Measurements from ENCODE around the gene NR1I2. TPM values are rescaled to one million over a fixed set of nuclear protein-coding genes. Genes with fewer than 3 reads are reported as not detected.

NR1I2 gene
- total RNA-seq: 0.13 TPM in 1 of 2 replicates, not detected in the other

GRCh38 chr3:119781330-119782198 is at the start of gene NR1I2:
Gene NR1I2, plus strand, starts transcription at chr3:119782101.
- H3K36me3 Mint-ChIP-seq (ENCODE audit: low read depth): no peaks in the 10 kb centered on the region
- H3K4me3 Mint-ChIP-seq: no peak within 1 kb of the TSS
- no peak within 1 kb of the TSS for H3K27ac Mint-ChIP-seq
- no peaks in the 10 kb centered on the region for H3K4me1 Mint-ChIP-seq (ENCODE audit: low read depth)
- peaks cover 2% of the 10 kb centered on the region for H3K27me3 Mint-ChIP-seq (ENCODE audit: insufficient read depth)
- no peak for DNase-seq (ENCODE audit: low spot score)
- intact Hi-C loops (cut with micrococcal nuclease): no loop called here
- peaks cover under 1% of the 10 kb centered on the region for H3K9me3 Mint-ChIP-seq

- H3K4me3 Mint-ChIP-seq: no peak overlapping the region
- H3K4me1 Mint-ChIP-seq (ENCODE audit: low read depth): peaks cover 4% of the 10 kb centered on the region
- H3K27ac Mint-ChIP-seq: no peak overlapping the region
Measured at GRCh38 chr3:119733812-119734211, 48.1 kb upstream of the NR1I2 start.

GRCh38 chr3:119738741-119739140 is 43.2 kb upstream of the NR1I2 start:
- Mint-ChIP-seq H3K4me1 (ENCODE audit: low read depth) (no peaks in the 10 kb centered on the region), H3K27ac (no peak overlapping the region), H3K27me3 (ENCODE audit: insufficient read depth) (peaks cover 17% of the 10 kb centered on the region), H3K9me3 (no peaks in the 10 kb centered on the region), H3K4me3 (no peak overlapping the region), H3K36me3 (ENCODE audit: low read depth) (no peaks in the 10 kb centered on the region)
- intact Hi-C loops (cut with micrococcal nuclease): no loop called here
- no peak for DNase-seq (ENCODE audit: low spot score)

More at GRCh38 chr3:119733812-119734211, 48.1 kb upstream of the NR1I2 start:
- no peaks in the 10 kb centered on the region for H3K9me3 Mint-ChIP-seq
- peaks cover 18% of the 10 kb centered on the region for H3K27me3 Mint-ChIP-seq (ENCODE audit: insufficient read depth)
- DNase-seq (ENCODE audit: low spot score): no peak
- H3K36me3 Mint-ChIP-seq (ENCODE audit: low read depth): no peaks in the 10 kb centered on the region
- intact Hi-C loops (cut with micrococcal nuclease): no loop called here

- intact Hi-C loops (cut with micrococcal nuclease): no loop called here
- no peak for DNase-seq (ENCODE audit: low spot score)
- Mint-ChIP-seq H3K36me3 (ENCODE audit: low read depth) (no peaks in the 10 kb centered on the region), H3K27me3 (ENCODE audit: insufficient read depth) (peaks cover 19% of the 10 kb centered on the region), H3K4me3 (no peak overlapping the region), H3K27ac (no peak overlapping the region), H3K4me1 (ENCODE audit: low read depth) (no peaks in the 10 kb centered on the region), H3K9me3 (no peaks in the 10 kb centered on the region)
Measured at GRCh38 chr3:119741657-119742590, 40.0 kb upstream of the NR1I2 start.

GRCh38 chr3:119743921-119744320 is 38.0 kb upstream of the NR1I2 start:
- Mint-ChIP-seq H3K4me1 (ENCODE audit: low read depth) (no peaks in the 10 kb centered on the region), H3K4me3 (no peak overlapping the region), H3K27me3 (ENCODE audit: insufficient read depth) (peaks cover 24% of the 10 kb centered on the region), H3K27ac (no peak overlapping the region), H3K9me3 (no peaks in the 10 kb centered on the region), H3K36me3 (ENCODE audit: low read depth) (no peaks in the 10 kb centered on the region)
- no peak for DNase-seq (ENCODE audit: low spot score)
- intact Hi-C loops (cut with micrococcal nuclease): no loop called here

GRCh38 chr3:119745942-119746341 is 36.0 kb upstream of the NR1I2 start:
- no peak for DNase-seq (ENCODE audit: low spot score)
- Mint-ChIP-seq H3K9me3 (no peaks in the 10 kb centered on the region), H3K27ac (no peak overlapping the region), H3K4me3 (no peak overlapping the region), H3K27me3 (ENCODE audit: insufficient read depth) (peaks cover 36% of the 10 kb centered on the region), H3K36me3 (ENCODE audit: low read depth) (no peaks in the 10 kb centered on the region), H3K4me1 (ENCODE audit: low read depth) (no peaks in the 10 kb centered on the region)
- intact Hi-C loops (cut with micrococcal nuclease): no loop called here

- Mint-ChIP-seq H3K4me1 (ENCODE audit: low read depth) (no peaks in the 10 kb centered on the region), H3K36me3 (ENCODE audit: low read depth) (no peaks in the 10 kb centered on the region), H3K27me3 (ENCODE audit: insufficient read depth) (peaks cover 36% of the 10 kb centered on the region), H3K27ac (no peak overlapping the region), H3K9me3 (no peaks in the 10 kb centered on the region), H3K4me3 (no peak overlapping the region)
- DNase-seq (ENCODE audit: low spot score): no peak
- intact Hi-C loops (cut with micrococcal nuclease): no loop called here
Measured at GRCh38 chr3:119746423-119746822, 35.5 kb upstream of the NR1I2 start.

GRCh38 chr3:119747357-119747756 is 34.5 kb upstream of the NR1I2 start:
- Mint-ChIP-seq H3K36me3 (ENCODE audit: low read depth) (no peaks in the 10 kb centered on the region), H3K4me3 (no peak overlapping the region), H3K27me3 (ENCODE audit: insufficient read depth) (peaks cover 36% of the 10 kb centered on the region), H3K4me1 (ENCODE audit: low read depth) (no peaks in the 10 kb centered on the region), H3K27ac (no peak overlapping the region), H3K9me3 (no peaks in the 10 kb centered on the region)
- intact Hi-C loops (cut with micrococcal nuclease): no loop called here
- no peak for DNase-seq (ENCODE audit: low spot score)

- intact Hi-C loops (cut with micrococcal nuclease): no loop called here
- no peak overlapping the region for H3K27ac Mint-ChIP-seq
- H3K4me3 Mint-ChIP-seq: no peak overlapping the region
- no peaks in the 10 kb centered on the region for H3K36me3 Mint-ChIP-seq (ENCODE audit: low read depth)
- no peaks in the 10 kb centered on the region for H3K9me3 Mint-ChIP-seq
- DNase-seq (ENCODE audit: low spot score): no peak
- no peaks in the 10 kb centered on the region for H3K4me1 Mint-ChIP-seq (ENCODE audit: low read depth)
- peaks cover 36% of the 10 kb centered on the region for H3K27me3 Mint-ChIP-seq (ENCODE audit: insufficient read depth)
Measured at GRCh38 chr3:119748991-119749390, 32.9 kb upstream of the NR1I2 start.

GRCh38 chr3:119751423-119751822 is 30.5 kb upstream of the NR1I2 start:
- DNase-seq (ENCODE audit: low spot score): no peak
- H3K4me1 Mint-ChIP-seq (ENCODE audit: low read depth): no peaks in the 10 kb centered on the region
- no peaks in the 10 kb centered on the region for H3K9me3 Mint-ChIP-seq
- H3K27ac Mint-ChIP-seq: no peak overlapping the region
- no peak overlapping the region for H3K4me3 Mint-ChIP-seq
- H3K36me3 Mint-ChIP-seq (ENCODE audit: low read depth): no peaks in the 10 kb centered on the region
- peaks cover 34% of the 10 kb centered on the region for H3K27me3 Mint-ChIP-seq (ENCODE audit: insufficient read depth)
- intact Hi-C loops (cut with micrococcal nuclease): no loop called here

GRCh38 chr3:119759962-119760361 is 21.9 kb upstream of the NR1I2 start:
- intact Hi-C loops (cut with micrococcal nuclease): no loop called here
- Mint-ChIP-seq H3K4me1 (ENCODE audit: low read depth) (no peaks in the 10 kb centered on the region), H3K4me3 (no peak overlapping the region), H3K27ac (no peak overlapping the region), H3K27me3 (ENCODE audit: insufficient read depth) (peaks cover 38% of the 10 kb centered on the region), H3K36me3 (ENCODE audit: low read depth) (peaks cover 4% of the 10 kb centered on the region), H3K9me3 (peaks cover 14% of the 10 kb centered on the region)
- no peak for DNase-seq (ENCODE audit: low spot score)

GRCh38 chr3:119762876-119763275 is 19.0 kb upstream of the NR1I2 start:
- Mint-ChIP-seq H3K36me3 (ENCODE audit: low read depth) (peaks cover 4% of the 10 kb centered on the region), H3K9me3 (peaks cover 14% of the 10 kb centered on the region), H3K4me3 (no peak overlapping the region), H3K27ac (no peak overlapping the region), H3K27me3 (ENCODE audit: insufficient read depth) (peaks cover 33% of the 10 kb centered on the region), H3K4me1 (ENCODE audit: low read depth) (no peaks in the 10 kb centered on the region)
- intact Hi-C loops (cut with micrococcal nuclease): no loop called here
- no peak for DNase-seq (ENCODE audit: low spot score)

GRCh38 chr3:119763466-119763865 is 18.4 kb upstream of the NR1I2 start:
- peaks cover 14% of the 10 kb centered on the region for H3K9me3 Mint-ChIP-seq
- H3K27me3 Mint-ChIP-seq (ENCODE audit: insufficient read depth): peaks cover 33% of the 10 kb centered on the region
- intact Hi-C loops (cut with micrococcal nuclease): no loop called here
- H3K27ac Mint-ChIP-seq: no peak overlapping the region
- no peak overlapping the region for H3K4me3 Mint-ChIP-seq
- peaks cover 4% of the 10 kb centered on the region for H3K36me3 Mint-ChIP-seq (ENCODE audit: low read depth)
- H3K4me1 Mint-ChIP-seq (ENCODE audit: low read depth): no peaks in the 10 kb centered on the region
- DNase-seq (ENCODE audit: low spot score): no peak

Measured in activated T-helper 1 cell treated with anti-CD3 and anti-CD28 coated beads, Interleukin-12 subunit alpha, Interleukin-12 subunit beta, Interleukin-2, Interleukin-4 antibody, amounts not matched to agents 30 ng/mL and 10 ng/mL and 1 ng/mL, durations not matched to agents 14 hours and 24 hours and 36 hours (primary cell).